ENCODE measurements around the gene ZBTB20.

ZBTB20 gene

DNA sequence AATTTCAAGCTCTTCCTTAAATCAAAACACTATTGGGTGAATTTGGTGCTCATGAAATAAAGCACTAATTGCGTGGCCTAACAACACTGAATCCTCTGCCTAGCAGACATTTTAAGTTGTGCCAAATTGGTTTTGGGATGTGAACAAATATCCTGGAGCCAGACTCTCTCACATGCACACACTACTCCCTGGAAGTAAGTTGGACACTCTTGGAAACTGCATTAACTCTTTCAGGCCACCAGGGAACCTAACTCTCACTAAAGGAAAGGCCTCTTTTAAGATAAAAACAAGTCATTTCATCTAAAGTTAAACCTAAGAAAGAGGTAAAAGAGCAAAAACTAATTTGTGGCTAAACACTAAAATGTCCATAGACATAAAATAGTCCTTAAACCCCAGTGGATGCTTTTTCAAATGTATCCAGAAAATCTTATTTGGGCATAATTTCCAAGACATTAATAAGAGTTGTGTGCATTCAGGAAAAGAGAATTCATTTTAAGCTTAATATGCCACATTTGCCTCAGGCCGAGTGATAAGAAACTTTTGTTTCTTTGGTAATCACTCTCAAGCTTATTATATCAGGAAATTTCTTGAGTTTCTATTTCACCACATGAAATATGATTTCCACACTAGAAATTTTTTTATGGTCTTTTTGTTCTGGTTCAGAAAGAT is 61.8 kb downstream of the ZBTB20 start:
- DNase-seq: no peak

DNA sequence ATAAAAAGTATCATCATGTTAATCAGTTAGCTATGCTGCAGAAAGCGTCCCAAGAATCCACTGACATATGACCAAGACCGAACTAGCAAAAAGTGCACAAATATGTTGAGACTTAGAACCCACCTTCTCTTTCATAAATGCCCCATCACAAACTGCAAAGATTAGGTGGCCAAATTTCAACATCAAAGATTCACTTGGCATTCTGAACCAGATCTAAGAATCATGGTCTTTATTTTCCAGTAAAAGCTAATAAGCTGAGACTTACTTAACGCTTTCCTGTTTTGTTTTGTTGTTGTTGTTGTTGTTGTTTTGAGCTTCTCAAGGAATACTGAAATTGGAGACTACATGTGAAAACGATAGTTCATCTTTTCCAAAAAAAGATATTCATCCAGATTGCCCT is 62.4 kb downstream of the ZBTB20 start:
- no peak for DNase-seq

DNA sequence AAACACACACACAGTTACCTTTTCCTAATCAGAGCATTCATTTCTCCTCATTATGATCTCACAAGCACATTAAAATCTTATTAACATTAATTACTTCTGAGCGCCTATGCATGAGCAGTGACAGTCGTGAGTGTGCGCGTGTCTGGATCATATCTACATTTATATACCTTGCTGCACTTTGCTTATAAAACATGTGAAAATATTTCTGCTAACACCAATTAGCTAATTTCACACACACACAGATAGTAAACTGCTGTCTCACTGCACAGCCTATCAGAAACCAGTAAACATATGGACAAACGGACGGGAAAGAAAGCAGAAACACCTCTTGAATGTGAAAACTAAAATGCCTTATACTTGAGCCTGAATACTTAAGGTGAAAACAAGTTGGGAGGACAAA is 64.8 kb downstream of the ZBTB20 start:
- no peak for DNase-seq

GRCh38 chr3:115081444-115081843 is 65.6 kb downstream of the ZBTB20 start:
- DNase-seq: no peak

DNA sequence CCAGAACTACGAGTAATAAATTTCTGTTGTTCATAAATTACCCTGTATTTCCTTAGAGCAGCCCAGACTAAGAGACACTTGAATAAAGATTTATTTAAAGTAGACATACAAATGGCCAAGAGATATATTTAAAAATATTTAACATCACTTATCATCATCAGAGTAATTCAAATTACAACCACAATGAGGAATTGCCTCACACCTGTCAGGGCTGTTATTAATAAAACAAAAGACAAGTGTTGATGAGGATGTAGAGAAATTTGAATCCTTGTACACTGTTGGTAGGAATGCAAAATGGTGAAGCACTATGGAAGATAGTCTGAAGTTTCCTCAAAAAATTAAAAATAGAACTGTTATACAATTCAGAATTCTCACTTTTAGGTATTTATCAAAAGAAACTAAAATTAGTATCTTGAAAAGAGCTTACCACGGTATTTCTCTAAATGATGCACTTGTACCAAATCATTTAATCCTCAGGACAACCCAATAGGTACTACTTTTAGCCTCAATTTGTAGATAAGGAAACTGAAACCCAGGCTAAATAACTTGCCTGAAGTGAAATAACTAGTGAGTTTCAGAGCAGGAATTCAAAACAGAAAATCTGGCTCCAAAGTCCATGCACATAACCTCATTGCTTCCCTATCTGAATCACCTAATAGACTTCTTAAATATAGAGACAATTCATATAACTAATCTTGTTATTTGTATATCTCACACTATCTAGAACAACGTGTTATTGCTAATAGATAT is 69.4 kb downstream of the ZBTB20 start:
- DNase-seq: no peak

DNA sequence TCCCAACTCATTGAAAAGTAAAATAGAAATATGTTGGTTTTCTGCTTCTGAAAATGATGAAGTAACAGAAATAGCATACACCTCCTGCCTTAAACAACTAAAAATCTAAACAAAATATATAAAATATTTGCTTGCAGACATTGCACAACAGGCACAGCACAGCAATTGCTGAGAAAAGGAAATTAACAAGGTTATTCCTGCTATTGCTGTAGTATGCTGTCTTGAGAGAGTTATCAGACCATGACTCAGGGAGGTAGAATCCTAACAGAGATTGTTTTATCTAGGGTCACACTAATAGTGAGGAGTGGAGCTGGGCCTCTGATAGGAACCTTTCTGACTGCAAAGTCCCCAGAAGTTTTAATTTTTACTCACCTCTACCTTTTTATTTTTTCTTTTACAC is 72.6 kb downstream of the ZBTB20 start:
- no peak for DNase-seq

DNA sequence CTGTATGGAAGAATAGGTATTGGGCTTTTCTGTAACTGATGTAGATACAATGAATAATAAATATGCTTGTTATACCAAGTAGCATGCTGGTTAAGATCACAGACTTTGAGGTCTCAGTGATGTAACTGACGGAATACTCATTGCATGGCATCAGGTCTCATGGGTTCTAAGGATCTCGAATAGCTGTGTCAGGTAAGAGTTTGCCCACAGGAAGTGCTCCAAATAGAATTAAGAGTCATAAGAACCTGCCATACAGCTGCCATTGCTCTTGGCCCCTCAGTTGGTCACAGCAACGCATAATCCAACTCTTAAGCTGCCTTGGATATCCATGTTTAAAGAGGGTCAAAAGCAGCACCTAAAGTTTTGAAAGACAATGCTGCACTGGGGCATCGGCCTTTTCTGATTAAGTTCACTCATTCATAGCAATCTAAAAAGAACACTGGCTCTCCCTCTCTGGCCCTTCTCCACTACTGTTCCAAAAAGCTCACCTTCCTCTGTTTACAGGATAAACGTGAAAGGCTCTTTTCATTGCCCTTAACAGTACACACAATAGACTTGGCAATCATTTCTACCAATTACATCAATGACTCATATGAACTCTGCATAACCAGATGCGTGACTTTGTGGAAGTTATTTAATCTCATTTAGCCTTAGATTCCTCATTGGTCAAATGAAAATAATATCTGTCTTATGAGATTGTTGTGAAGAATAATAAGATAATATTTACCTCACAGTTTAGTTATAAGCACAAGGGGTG is 74.6 kb downstream of the ZBTB20 start:
- no peak for DNase-seq

- DNase-seq: no peak
Measured at GRCh38 chr3:115071601-115072000, 75.5 kb downstream of the ZBTB20 start.

DNA sequence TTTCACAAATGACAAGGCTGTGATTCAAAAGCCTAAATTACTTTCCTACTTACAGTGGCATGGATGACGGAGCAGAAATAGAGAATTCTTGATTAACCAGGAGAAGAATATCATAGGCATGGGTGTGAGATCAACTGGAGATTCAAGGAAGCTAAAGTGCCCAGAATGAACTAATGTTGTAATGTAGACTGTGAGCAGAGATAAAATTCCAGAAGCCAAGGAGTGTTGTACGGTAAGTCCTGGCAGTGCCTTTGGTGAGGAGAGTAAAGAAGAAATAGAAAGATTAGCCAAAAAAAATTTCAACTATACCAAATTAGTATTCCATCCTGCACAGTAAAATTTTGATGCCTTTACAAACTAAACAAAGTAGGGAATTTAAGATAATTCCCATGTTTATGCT is 75.9 kb downstream of the ZBTB20 start:
- no peak for DNase-seq

GRCh38 chr3:115068799-115069198 is 78.3 kb downstream of the ZBTB20 start:
- DNase-seq: no peak

GRCh38 chr3:115062412-115062956 is 84.6 kb downstream of the ZBTB20 start:
- DNase-seq: no peak

DNA sequence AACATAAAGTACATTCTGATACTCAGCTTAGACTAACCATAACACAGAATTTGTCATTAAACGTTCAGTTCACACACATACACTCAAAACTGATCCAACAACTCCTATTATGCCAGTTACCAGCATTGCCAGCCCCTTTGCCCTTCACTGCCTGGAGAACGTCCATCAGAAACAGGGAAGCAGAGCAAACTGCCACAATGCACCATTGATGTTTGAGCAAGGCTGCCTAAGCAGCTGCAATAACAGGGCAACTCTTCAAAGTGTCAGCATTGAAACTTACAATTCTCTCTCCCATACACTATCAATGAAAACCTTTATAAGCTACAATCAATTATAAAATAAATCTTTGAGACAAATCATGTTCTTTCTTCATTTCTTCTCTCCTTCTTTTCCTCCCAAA is 85.1 kb downstream of the ZBTB20 start:
- DNase-seq: no peak

DNA sequence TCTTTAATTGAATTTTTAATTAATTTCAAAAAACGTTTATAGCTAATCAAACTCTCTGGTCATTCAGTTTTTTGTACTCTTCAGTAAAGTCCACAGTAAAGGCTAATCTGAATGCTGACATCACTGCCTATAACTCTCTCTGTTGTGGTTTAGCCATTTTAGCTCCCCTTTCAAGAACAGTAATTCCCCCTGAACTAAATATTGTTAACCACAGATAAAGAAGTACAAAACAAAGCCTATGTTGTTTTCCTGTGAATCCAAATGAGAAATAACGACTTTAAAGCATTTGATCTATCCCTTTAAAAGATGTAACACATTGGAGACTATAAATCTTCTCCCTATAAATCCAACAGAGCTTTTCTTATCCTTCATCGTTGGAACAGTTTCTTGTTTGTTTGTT is 94.2 kb downstream of the ZBTB20 start:
- DNase-seq: no peak

DNA sequence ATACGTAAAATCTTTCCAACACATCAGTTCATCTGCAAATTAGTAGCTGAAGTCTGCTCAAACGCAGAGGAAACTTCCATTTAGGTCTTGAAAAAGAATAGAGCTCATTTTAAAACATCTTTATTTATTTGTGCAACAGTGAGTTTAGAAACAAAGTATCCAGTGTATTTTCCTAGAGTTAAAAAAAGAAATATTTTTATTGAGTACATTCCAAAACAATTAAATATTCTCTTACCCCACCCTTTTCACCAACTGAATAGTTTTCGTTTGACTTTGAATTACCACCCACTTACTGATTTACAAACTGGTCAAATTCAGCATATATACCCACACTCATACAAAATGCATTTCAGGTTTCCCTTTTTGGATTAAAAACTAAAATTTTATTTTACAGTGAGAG is 104.7 kb downstream of the ZBTB20 start:
- DNase-seq: no peak

- peak; percentile 39 for DNase-seq
Measured at GRCh38 chr3:115040673-115041286, 106.3 kb downstream of the ZBTB20 start.

GRCh38 chr3:115040246-115040645 is 106.8 kb downstream of the ZBTB20 start:
- DNase-seq: no peak

- DNase-seq: no peak
Measured at GRCh38 chr3:115038817-115039216, 108.3 kb downstream of the ZBTB20 start.

DNA sequence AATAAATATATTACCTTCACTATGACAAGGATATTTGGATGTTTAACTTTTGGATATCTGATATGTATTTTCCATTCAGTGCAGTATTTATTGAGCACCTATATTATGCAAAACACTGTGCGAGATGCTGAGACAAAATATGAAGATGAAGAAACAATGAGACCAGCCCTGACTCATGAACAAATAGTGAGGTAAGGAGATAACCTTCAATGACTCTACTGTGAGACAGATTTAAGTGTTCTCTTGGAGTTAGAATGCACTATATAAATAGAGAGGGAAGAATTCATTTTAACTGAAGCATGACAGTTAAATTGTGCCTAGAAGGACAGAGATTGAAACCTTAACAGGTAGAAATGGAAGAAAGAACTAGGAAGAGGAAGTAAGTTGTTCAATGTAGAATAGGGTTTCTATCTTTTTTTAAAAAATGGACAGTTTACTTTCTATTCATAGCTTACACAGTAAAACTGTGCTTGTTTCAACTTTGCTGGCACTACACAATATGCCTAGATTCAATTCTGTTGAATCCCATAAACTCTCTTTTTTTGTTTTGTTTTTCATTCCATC is 124.2 kb downstream of the ZBTB20 start:
- no peak for DNase-seq

DNA sequence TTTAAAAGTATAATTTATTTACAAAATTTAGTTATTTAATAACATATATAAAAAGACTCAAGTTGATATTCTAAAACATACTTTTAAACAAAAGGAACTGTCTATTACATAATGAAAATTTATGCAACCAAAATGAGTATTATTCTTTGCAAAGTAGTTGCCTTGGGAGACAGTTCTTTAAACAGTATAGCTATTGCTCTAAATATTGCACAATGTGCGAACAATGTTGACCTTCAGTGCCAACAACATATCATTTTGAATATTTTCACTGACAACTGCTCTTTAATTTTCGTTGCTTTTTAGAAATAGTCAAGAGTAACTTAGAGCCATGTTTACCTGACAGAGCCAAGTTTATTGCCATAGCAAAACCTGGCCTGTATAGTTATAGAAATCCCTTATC is 124.9 kb downstream of the ZBTB20 start:
- DNase-seq: no peak

DNA sequence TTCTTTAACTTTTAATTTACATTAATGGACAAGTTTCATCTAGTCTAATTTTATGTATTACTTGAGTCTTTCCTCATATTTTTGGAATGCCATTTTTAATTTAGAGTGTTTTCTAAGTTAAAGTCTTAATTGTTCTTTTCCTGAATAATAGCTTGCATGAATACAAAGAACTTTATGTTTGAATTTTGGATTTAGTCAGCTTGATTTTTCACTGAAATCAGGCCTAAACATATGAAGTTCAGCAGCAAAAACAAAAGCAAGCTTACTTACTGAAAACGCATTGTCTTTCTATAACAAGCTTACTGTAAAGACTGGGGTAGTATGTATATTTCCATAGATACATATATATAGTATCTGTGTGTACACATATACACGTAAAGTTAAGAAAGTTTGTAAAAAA is 126.0 kb downstream of the ZBTB20 start:
- DNase-seq: no peak

DNA sequence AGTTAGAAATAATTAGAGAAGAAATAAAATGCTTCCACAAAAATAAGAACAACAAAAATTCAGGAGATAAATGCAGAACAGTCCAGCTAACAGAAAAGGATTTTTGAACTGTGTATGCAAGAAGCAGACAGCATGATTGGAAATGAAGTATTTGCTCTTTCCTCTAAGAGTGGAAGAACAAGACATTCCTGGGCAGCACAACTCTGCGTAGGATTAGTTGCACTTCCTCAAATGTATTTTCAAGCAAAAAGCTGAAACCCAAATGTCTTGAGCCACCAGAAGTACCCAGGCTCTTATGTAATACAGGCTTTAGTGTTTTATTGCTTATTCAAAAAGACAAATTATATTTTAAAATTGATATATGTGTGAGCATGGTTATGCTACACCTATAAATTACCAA is 127.2 kb downstream of the ZBTB20 start:
- no peak for DNase-seq

DNA sequence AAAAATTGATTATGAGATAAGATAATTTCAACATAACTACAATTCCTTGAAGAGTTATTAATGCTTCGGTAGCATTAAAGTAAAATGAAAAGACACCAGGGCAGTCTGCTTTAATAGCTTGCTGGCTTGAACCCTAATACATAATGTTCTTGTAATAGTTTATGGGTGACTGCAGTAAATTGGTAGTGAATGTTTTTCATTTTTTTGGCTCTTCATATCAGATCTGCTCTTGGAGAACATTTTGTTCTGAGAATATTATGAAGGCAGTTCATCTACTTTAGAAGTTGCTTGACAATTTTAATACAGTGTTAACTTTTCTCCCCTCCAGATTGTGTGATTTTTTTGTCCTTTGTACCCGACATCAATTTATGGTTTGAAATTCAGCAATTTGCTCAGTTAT is 128.4 kb downstream of the ZBTB20 start:
- DNase-seq: no peak

DNA sequence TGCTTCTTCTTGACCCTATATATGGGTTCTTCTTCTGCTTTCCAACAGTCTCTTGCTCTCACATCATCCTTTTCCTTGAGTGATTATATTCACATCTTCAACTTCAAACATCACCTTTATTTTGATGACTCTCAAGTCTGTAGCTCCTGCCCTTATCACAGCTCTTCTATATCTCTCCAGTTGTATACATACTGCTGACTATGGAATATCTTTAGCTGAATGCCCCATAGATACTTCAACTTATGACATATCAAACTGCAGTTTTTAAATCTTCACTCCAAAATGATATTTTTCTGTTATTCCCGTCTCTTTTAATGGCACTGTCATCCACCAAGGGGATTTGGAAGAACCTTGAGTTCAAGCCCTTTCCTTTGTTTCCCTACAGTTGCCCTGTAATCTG is 139.1 kb downstream of the ZBTB20 start:
- DNase-seq: no peak

Data from activated CD4-positive, alpha-beta T cell treated with anti-CD3 and anti-CD28 coated beads for 48 hours (primary cell).